GM21619 (cell line): ENCODE results near the gene SHB.

ENCODE experiments used
- ATAC-seq: cut with Tn5 transposase; IDR thresholded peaks from one replicate; pipeline ENCODE4 v1.9.1; 2021; ENCODE audit not compliant: unreplicated experiment

The SHB gene

GRCh38 chr9:38068701-38069628 is at the start of gene SHB:
Gene SHB (minus strand): TSS chr9:38069227. CDS start chr9:38068645, 582 bp downstream.
- peak; percentile 42 for ATAC-seq

GRCh38 chr9:38117651-38118050 is 48.6 kb upstream of the SHB start:
- ATAC-seq = no peak

- no peak for ATAC-seq
Observed at GRCh38 chr9:38114905-38115304, 45.9 kb upstream of the SHB start.

GRCh38 chr9:38112456-38112855 is 43.4 kb upstream of the SHB start:
- no peak for ATAC-seq

- ATAC-seq = no peak
Observed at GRCh38 chr9:38112049-38112448, 43.0 kb upstream of the SHB start.

GRCh38 chr9:38110476-38110875 is 41.4 kb upstream of the SHB start:
- no peak for ATAC-seq

- ATAC-seq = no peak
Observed at GRCh38 chr9:38109601-38110000, 40.6 kb upstream of the SHB start.

GRCh38 chr9:38108326-38108725 is 39.3 kb upstream of the SHB start:
- no peak for ATAC-seq

GRCh38 chr9:38107811-38108304 is 38.8 kb upstream of the SHB start:
- ATAC-seq = no peak

GRCh38 chr9:38107405-38107804 is 38.4 kb upstream of the SHB start:
- no peak for ATAC-seq

- ATAC-seq = no peak
Observed at GRCh38 chr9:38106488-38106887, 37.5 kb upstream of the SHB start.

- ATAC-seq = no peak
Observed at GRCh38 chr9:38103340-38103739, 34.3 kb upstream of the SHB start.

- ATAC-seq = no peak
Observed at GRCh38 chr9:38101423-38101822, 32.4 kb upstream of the SHB start.

- no peak for ATAC-seq
Observed at GRCh38 chr9:38096238-38096805, 27.3 kb upstream of the SHB start.

GRCh38 chr9:38094165-38094564 is 25.1 kb upstream of the SHB start:
- ATAC-seq = no peak

GRCh38 chr9:38092656-38093055 is 23.6 kb upstream of the SHB start:
- no peak for ATAC-seq

GRCh38 chr9:38092200-38092524 is 23.1 kb upstream of the SHB start:
- no peak for ATAC-seq

GRCh38 chr9:38091310-38092199 is 22.5 kb upstream of the SHB start:
- ATAC-seq = peak; percentile 62

- ATAC-seq = no peak
Observed at GRCh38 chr9:38090170-38090569, 21.1 kb upstream of the SHB start.

GRCh38 chr9:38089387-38090165 is 20.5 kb upstream of the SHB start:
- no peak for ATAC-seq
